Stimulated activated naive CD4-positive, alpha-beta T cell (primary cell): Measurements from ENCODE around the gene LURAP1L.

Source experiments
- DNase-seq, 6 experiments: peaks; one replicate each; lab custom pipeline; 2025; lab: John Stamatoyannopoulos, UW

The LURAP1L gene, protein sequence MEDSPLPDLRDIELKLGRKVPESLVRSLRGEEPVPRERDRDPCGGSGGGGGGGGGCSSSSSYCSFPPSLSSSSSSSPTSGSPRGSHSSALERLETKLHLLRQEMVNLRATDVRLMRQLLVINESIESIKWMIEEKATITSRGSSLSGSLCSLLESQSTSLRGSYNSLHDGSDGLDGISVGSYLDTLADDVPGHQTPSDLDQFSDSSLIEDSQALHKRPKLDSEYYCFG

DNA sequence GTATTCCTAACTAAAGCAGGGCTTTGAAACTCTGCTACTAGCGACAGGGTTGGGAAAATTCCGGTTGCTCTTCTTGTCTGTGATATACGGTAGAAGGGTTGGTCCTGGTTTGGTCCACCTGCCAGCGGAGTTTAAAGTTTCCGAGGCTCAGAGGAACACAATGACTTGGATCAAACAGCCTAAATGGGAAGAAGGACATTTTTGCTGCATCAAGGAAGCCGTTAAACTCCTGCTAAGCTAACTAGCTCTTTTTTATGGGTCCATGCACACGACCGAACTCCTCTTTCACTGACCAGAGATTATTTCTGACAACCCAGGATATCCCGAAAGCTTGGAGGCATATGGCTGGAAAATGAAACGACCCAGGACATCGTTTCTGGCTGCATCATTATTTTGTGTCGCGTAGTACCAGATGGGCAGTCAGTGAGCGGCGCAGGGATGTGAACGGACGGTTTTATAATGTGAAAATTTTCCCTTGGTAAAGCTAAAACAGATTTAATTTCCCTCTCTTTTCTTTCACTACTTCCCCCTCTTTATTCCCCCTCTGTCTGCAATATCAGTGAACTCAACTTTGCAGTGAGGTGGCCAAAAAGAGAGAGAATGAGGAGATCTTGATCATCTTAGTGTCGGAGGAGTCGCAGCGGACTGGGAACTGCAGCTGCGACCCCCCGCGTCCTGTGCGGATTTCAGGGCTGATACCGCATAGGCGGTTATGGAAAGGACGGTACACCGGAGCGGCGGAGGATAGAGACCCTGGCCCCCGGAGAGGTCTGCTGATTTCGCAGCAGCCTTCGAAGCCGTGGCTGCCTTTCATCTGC lies at the start of gene LURAP1L:
Gene LURAP1L, plus strand, starts transcription at position 160 of the 818 bp plus-strand sequence. CDS start 696 bp downstream, outside the sequence.
- no peak for DNase-seq

DNA sequence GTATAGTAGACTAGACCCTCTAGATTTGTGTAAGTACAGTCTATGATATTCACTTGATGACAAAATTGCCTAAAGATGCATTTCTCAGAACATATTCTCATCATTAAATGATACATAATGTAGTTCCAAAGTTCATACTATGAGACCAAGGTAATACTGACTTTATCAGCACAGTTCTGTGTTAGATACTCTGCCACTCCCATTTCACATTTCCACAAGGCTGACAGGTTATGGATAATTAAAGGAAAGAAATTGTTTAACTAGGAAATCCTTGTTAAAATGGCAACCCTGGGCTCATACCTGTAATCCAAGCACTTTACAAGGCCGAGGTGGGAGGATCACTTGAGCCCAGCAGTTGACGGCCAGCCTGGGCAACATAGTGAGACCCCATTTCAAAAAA lies 48.0 kb upstream of the LURAP1L start:
- no peak for DNase-seq

DNA sequence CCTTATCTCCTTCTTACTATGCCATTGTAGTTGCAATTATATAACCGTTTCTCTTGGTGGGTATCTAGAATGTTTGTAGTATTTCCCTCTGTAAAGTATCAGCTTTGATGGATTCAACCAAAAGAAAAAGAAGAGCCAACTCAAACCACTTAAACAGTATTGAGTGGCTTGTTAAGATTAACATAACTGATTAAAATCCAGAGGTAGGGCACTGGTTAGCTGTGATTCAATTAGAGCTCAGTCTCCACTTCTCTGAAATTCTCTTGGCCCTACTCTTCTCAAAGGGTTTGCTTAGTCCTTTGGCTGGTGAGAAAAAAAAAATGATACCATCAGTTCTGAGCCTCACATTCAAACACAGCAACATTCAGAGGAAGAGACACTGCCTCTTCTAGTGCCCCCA lies 44.6 kb upstream of the LURAP1L start:
- no peak for DNase-seq

DNA sequence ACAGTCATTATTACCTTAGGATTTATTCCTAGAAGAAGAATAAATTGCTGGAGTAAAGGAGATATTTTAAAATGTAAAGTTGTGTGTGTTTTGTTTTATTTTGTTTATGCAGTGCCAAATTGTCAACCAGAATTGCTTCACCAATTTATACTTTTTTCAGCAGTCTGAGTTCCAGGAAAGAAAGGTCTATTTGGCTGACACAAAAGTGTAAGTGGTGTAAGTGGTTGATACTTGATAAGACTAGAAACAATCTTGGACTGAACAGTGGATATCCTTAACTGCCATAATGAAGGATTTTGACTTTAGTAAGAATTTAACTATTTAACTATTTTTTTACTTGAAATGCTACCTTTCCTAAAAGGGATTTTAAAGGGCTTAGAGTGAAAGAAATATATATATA lies 43.9 kb upstream of the LURAP1L start:
- DNase-seq, result no peak

DNA sequence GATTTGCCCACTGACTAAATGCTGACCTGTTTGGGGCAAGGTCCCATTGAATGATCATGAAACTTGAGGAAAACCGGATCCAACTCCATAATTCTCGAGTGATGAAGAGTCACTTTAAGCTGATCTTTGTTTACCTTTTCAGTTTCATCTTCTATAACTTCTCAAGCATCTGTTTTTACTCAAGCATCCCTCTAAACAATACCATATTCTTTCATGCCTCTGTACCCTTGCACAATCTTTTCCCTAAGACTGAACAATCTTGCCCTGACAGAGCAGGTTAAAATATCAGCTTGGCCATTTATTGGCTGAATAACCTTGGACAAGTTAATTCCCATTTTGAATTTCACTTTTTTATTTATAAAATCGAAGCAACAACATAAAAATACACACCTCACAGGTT lies 41.8 kb upstream of the LURAP1L start:
- DNase-seq, result no peak

DNA sequence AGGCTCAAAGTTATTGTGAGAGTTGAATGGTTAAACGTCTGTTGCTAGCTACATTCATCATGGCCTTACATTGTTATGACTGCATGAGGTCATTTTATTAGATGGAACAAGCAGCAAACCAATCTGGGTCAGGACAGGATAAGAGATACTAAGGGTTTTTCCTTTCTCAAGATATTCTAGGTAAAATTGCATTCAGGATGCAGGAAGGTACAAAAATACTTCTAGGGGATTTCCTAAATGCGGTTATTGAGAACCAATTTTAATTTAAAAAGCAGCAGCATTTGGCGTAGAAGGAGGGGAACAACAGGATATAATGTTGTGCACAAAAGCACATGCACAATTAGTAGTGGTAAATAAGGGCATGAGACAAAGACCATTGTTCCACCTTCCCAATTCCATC lies 39.2 kb upstream of the LURAP1L start:
- no peak for DNase-seq

DNA sequence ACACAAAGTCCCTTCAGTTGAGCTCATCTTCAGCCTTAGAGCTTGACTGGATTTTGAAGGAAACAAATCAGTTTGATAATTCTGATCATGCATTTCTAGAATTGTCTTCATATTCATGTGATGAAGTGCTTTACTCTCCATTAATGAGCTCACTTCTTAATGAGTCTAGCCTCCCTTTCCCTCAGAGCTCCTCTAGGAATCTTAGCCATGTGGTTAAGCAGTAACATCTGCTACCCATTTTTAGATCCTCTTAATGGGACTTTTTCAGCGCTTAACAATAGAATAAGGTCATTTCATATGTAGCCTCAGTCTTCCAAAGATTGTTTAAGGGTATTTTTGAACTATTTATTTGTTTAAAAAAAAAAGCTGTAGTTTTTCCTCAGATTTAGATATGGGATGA lies 36.9 kb upstream of the LURAP1L start:
- DNase-seq, result no peak

DNA sequence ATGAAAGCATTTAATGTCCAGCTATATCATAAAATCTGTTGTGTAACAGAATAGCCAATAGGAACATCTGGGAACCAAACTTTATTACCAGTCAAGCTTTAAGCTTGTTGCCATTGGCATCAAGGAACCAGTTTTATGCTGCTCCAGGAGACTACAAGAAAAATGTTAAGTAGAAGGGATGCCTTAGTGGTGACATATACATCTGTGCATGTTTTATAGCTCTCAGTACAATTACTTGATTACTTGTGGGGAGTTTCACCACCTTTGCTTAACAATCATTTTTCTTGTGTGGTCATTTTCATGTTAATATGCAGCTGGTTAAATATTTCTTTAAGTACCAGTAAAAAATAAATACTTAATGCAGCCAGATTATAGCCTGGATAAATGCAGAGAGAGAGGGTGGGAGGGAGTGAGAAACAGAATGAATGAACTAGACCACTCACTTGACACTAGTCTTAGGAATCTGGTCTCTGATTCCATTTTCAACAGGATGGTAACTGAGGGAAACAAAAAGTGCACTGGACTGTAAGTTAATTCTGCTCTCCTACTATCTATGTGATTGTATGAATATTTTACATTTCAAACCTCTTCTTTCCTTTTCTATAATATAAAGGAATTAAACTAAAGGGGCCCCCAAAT lies 35.7 kb upstream of the LURAP1L start:
- no peak for DNase-seq

DNA sequence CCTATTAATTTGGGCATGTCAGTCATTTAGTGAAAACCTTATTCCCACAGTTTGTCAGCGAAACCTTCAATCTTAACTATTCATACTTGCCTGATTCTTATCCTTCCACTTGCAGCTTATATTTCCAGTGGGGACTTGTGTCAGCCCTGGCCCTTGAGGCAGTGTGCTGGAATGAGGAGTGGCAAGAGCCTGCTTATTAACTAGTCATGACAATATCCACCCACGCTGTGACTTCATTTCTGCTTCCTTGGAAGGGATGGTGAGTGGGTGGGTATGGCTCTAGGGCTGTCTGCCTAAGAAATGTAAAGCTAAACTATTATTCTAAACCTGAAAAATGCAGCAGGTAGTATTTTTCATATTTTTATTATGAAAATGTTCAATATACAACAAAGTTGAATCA lies 34.0 kb upstream of the LURAP1L start:
- no peak for DNase-seq

DNA sequence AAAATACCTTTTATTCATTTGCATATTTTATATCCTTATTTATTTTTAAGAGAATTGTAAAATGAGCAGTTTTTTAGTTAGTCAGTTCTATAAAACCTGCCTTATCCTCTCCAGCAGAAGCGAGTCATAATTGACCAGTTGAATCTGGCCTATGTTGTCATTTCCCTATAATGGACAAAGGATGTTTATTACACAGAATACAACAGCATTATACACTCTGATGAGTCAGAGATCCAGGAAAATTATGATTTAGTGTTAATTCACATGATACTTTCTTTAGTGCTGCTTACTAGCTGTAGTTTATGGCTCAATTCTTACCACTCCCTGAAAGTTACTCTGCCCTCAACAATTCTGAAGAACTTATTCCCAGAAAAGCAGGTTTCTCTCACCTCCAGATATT lies 26.8 kb upstream of the LURAP1L start:
- DNase-seq, result no peak

DNA sequence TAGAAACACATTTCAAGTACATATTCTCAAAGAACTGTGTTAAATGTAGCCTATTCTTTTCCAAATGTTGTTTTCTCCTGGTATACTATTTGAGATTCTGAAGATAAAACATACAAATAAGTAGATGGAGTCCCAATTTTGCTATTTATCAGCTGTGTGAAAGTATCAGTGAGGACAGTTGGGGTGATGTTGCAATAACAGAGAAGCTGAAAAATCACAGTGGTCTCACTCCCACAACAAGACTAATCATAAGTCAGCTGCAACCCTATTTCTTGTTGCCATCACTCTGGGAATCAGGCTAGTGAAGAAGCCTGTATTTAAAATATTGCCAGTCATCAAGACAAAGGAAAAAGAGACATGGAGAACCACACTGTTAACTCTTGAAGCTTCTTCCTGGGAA lies 25.9 kb upstream of the LURAP1L start:
- DNase-seq, result no peak

DNA sequence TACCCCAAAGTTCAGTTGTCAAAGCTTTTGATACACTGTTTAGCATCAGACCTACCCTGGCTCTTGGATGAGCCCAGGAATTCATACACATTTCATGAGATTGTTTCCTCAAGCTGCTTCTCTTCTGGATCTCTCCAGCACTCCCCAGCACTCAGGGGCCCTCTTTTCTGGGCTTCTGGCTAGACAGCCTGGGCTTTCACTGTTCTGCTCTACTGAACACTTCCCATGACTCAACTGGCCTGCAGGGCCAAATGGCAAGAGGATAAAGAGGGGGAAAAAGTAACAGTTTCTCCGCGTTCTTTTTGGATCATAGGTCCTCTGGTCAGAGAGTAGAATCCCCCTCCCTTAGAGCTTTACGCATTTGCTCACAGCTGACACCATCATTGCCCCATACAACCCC lies 20.9 kb upstream of the LURAP1L start:
- DNase-seq, result no peak

DNA sequence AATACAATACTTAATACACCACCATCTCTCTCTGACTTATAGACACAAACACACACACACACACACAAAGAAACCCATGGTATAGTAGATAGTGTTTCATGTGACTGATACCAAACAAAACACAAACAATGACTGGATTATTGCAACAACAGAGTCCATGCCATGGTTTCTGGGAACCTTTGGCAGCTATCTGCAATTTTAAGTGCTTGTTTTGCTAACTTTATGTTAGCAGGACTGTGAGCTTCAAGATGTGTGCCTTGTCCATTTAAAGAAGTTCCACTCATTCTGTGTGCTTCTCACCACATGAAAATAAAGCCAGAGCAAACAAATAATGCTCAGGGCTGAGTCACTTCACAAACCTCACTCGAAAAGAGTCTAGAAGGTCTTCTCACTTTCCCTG lies 15.1 kb upstream of the LURAP1L start:
- no peak for DNase-seq

DNA sequence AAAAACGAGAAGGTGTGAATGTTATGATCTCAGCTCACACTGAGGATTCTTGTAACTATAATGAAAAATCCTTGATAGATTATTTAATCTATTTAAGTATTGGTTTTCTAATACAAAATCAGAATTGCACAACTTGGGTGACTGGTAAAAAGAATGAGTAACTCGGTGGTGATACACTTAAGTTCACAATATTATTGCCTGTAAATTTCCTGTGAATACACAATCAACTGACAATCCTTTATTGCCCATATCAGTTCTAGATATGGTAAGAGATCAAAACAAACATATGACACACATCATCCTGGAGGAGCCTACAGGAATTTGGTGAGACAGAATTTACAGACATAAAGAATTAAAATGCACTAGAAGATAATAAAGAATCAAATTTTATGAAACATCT lies 14.1 kb upstream of the LURAP1L start:
- DNase-seq, result no peak

DNA sequence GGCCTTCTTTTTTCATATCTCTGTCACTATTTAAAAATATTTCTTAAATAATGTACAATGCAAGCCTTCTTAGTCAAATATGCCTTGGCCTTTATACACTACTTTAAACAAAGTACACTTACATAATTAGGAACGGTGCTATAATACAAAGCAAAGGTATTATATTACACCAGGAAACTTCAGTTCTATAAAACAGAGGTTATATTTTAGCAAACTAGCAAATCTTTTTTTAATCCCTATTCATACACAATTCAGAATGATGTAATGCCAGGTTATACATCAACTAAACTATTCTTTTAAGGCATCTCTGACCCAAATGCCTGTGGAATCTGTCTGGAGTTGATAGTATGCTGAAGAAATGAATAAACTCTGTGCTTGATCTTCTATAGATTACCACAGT lies 10.7 kb upstream of the LURAP1L start:
- DNase-seq, result no peak

DNA sequence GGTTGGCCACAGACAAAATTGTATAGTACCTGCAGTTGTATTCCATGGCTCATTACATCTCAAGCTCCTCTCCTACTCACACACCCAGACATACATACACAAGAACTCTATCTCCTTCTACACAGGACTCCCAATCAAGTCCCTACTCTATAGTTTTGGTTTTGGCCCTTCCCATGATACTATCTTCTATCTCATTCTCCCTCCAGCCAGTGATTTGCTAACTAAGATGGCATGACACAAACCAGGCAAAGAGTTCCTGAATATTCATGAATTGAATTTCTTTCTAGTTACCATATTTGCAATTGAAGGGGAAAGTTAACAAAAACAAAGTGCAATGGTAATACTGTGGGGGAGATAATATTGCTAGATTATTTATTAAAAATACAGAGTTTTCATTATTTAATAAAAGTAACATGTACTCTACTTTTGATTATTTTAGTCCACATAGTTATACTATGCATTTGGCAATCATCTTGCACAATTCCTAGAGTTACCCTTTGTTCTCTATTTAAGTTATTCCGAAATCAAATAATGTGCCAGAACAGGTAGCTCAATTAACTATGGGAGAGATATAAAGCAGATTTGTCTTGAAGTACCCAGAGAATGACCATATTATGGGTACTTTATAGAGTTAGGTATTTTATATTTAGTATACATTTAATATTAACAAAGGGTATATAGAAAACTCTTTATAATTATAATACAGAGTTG lies 9.6 kb upstream of the LURAP1L start:
- DNase-seq, result no peak

DNA sequence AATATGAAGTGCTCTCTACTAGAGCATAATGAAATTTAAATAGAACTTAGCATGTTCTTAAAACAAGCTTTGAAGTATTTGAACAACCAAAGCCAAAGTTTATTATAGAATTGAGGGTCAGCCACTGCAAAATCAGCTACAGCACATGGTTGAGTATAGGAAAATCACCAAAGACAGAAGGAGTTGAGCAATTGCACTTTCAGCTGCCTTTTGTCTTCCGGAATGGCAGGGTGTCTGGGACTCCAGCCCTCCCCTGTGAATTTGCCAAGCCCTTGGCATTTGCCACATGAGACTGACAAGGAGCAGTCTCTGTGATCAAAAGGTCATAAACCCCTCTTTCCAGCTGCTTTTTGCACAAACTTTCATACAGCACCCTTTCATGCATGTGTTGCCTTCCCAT lies 8.5 kb upstream of the LURAP1L start:
- DNase-seq, result no peak

DNA sequence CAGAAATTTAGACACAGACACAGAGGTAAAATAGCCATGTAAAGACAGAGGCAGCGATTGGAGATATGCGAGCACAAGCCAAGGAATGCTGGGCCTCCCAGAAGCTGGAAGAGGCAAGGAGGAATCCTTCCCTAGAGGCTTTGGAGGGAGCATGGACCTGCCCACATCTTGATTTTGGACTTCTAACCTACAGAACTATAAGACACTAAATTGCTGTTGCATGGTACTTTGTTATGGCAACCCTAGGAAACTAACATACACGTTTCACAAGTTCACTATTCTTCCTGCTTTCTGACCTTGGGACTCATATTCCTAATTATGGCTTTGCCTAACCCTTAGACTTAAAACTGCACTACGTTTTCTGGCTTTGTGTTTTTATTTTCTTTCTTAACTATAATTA lies 4.6 kb upstream of the LURAP1L start:
- no peak for DNase-seq

DNA sequence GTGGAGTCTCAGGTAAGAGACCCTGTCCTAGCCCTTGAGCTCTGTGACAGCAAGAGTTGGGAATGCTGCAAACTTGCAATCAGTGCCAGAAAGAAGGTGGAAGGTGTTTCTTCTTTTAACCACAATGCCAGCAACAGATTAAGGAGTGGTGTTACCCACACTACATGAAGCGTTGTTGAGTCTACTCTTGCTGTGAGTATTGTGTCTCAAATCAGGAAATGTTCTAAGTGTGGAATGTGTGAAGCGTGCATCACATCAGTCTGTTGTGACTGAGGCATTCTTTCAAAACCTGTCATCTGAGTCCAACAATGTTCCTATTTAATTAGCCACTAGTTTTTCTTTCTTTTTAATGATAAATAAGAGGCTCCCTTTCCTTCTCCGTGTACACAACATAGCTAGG lies 2.9 kb upstream of the LURAP1L start:
- no peak for DNase-seq

DNA sequence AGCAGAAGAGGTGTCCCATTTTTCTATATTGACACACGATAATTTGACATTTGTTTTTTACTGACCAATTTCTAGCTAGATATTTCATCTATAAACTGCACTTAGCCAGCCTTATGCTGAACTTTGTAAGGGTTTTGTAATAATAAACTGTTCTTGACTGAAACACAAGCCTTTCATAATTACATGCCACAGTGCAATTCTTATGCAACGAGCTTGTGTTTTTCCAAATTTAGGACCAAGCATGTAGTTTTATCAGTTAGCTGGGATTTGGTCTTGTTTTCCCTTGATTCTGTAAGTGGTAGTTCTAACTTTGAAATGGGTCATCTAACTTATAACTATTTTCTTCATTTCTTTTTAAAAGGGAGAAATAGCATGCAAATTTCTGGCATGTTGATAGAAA lies 1.3 kb upstream of the LURAP1L start:
- no peak for DNase-seq

DNA sequence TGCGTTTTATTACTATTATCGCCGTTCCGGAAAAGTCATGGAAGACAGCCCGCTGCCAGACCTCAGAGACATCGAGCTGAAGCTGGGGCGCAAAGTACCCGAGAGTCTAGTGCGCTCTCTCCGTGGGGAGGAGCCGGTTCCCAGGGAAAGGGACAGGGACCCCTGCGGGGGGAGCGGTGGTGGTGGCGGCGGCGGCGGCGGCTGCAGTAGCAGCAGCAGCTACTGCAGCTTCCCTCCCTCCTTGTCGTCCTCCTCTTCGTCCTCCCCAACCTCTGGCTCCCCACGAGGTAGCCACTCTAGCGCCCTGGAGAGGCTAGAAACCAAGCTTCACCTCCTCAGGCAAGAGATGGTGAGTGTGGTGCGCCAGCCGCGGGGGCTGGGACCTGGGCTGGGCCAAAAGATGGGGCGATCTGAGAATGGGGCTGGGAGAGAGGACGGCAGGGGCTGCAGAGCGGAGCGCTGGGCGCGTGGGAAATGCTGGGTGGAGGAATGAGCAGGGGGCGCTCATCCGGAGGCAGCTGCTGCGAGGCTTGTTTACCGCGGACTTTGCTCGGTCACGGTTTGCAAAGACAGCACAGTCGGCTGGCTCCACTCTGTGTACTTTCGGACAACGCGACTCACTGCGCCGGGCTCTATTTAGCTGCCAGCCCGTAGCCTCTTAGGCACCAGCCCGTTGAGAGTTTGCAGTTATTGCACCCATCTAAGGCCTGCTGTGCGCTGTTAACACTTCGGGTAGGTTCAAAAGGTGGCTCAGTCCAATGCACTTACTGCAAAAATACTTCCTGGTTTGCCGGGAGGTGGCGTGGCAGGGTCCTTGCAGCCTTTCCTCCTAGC lies 1.1 kb downstream of the LURAP1L start:
- DNase-seq, result no peak
